GM21515 (cell line): ENCODE measurements around the gene TIFAB.

Experiments used
- ATAC-seq: cut with Tn5 transposase; IDR thresholded peaks from one replicate; pipeline ENCODE4 v1.9.1; 2021; ENCODE audit not compliant: unreplicated experiment

TIFAB gene

DNA sequence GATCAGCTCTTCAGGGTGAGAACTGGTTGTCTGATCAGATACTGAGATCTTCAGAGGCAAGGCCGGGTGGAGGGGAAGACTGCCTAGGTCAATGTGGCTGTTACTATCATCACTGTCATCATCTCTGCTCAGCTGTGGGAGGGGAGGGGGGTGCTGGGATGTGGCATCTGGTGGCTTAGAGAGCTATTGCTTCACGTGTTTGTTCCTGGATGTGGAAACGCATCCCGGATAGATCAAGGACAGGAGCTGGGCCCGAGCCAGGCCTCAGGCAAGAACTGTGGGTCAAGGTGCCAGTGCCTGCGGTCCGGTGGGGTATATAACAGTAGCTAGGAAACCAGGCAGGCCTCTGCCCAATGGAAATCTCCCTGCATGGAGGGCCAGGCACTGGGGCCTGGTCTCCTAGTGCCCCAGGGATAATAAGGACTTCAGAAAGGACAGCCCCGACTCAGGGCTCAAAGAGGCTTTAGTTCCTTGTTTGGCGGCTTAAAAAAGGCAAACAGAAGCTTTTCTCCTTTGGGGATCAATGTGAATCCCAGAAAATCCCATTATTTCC lies 30.3 kb upstream of the TIFAB start:
- ATAC-seq, result no peak

DNA sequence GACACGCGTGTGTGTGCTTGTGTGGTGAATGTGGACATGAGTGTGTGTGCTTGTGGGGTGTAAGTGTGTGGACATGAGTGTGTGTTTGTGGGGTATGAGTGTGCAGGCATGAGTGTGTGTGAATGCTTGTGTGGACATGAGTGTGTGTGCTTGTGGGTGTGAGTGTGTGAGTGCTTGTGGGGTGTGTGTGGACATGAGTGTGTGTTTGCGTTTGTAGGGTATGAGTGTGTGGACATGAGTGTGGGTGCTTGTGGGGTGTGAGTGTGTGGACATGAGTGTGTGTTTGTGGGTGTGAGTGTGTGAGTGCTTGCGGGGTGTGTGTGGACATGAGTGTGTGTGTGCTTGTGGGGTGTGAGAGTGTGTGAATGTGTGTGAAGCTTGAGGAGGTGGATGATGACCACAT lies 29.8 kb upstream of the TIFAB start:
- ATAC-seq, result no peak

- ATAC-seq, result no peak
Measured at GRCh38 chr5:135481387-135481786, 29.2 kb upstream of the TIFAB start.

GRCh38 chr5:135480511-135480910 lies 28.4 kb upstream of the TIFAB start:
- no peak for ATAC-seq

GRCh38 chr5:135478938-135479337 lies 26.8 kb upstream of the TIFAB start:
- ATAC-seq, result no peak

- ATAC-seq, result no peak
Measured at GRCh38 chr5:135477613-135478066, 25.5 kb upstream of the TIFAB start.

GRCh38 chr5:135476615-135477581 lies 24.7 kb upstream of the TIFAB start:
- ATAC-seq, result no peak

DNA sequence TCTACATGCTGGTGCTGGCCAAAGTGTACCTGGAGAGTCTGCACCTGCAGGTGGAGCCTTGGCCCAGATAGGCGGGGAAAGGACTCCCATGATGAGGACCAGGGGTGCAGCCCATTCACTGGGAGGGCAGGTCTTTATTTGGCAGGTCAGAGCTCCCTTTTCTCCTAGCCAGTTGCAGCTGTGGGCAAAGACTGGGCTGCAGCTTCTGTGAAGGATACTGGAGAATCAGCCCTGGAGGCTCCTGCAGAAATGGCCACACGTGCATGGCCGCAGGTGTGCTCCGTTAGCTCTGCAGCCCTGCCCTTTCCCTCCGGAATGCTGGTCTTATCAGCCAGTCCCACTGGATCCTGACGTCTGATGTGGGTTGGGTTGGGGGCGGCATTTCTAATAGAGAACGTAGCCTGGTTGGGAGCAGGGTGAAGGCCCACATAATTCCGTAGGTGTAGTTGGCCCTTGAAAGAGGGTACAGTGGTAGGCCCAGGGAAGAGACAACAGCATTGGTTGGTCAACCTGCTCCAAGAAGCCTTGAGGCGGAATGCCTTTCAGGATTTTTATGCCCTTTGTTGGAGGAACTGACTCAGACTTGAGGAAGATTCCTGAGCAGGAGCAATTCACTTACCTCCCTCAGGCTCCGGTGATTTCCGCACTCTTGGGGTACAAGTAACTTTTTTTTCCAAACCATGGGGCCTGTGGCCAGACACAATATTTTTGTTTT lies 22.0 kb upstream of the TIFAB start:
- no peak for ATAC-seq

DNA sequence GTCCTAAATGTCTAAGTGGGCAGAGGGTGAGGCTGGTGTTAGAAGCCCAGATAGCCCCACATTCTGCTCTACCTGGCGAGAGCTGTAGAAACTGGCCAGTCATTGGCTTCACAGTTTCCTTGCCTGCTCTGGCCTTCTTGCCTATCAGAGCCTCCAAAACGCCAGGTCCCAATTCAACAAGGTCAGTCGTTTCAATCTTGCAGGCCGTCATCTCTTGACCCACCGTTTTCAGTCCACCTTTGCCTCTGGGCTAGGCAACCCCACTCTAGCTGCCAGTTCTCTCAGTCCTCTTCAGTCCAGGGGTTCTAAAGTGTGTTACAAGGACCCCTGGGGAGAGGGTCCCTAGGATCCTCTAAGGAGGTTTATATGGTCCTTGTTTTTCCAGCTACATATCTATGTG lies 20.0 kb upstream of the TIFAB start:
- no peak for ATAC-seq

DNA sequence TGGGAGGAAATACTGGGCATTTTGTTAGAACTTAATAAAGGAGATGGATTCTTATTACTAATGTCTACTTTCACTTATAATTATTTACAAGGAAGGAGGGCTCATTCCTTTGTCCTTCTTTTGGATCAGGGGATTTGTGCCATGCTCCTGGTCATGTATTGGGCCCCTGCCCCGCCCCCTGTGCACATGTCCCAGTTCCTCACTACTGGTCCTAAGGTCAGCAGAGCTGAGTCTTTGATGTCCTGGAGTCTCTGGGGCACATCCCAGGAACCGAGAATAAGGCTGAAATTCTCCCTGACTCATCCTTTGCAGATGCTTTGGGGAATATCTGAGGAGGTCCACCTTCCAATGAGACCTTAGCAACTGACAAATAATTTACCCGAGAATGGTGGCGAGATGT lies 19.6 kb upstream of the TIFAB start:
- no peak for ATAC-seq

- no peak for ATAC-seq
Measured at GRCh38 chr5:135469911-135470310, 17.8 kb upstream of the TIFAB start.

GRCh38 chr5:135468541-135468940 lies 16.4 kb upstream of the TIFAB start:
- ATAC-seq, result no peak

- no peak for ATAC-seq
Measured at GRCh38 chr5:135467871-135468485, 15.8 kb upstream of the TIFAB start.

DNA sequence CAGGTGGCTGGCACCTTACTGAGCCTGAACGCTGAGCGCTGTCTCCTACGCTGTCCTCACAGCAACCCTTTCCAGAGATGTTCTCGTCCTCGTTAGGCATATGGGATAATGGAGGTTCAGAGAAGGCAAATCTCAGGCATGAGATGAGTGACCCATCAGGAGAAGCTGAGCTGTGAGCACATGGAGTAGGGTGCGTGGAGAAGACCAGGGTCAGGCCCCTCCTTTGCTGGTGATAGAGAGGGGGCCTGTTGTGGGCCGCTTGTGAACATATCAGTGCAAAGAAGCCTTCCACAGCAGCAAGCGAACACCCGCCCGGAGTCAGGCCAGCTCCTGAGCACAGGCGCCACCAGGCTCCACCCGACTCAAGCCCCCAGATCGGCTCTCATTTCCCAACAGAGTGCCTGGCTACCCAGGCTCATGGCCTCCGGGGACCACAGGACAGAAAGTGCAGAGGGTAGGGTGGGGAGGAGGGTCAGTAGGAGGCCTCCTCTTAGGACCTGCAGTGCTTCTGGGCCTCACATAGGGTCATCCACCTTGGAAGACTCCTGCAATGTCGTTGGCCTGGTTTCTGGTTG lies 15.0 kb upstream of the TIFAB start:
- ATAC-seq, result no peak

DNA sequence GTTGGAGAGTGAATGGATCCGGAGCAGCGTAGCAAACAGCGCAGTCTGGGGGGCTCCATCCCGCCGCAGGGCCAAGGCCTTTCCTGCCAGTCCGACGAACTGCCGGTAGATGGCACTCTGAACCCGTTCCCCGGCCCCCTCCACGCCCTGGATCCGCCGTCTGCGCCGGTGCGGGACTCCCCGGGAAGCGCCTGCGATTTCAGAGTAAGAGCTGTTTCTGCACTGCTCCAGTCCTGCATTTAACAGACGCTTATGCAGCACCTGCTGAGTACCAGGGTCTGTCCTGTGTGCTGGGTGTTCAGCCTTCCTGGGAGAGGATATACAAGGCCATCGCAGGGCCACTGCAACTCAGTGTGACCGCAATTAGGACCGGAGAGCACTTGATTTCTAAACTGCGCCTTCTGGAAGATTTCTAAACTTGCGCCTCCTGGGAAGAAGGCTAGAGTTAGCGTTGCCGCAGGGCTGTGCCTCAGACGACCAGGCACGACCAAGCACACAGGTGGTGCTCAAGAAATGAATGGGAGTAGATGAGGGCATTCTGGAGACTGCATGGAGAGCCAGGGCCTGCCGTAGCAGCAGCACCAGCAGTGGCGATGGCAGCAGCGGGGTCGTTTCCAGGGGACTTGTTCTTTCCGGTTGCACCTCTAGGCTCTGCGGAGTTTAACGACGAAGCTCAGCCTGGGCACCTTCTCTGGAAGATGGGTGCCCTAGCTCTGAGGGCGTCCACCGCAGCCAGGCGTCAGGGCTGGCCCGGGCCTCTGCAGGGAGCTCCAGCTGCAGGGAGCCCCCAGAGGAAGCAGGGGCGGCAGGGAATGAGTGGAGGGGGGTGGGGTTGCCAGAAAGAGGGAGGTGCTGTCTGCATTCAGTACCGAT lies 14.3 kb upstream of the TIFAB start:
- peak; percentile 72 for ATAC-seq

DNA sequence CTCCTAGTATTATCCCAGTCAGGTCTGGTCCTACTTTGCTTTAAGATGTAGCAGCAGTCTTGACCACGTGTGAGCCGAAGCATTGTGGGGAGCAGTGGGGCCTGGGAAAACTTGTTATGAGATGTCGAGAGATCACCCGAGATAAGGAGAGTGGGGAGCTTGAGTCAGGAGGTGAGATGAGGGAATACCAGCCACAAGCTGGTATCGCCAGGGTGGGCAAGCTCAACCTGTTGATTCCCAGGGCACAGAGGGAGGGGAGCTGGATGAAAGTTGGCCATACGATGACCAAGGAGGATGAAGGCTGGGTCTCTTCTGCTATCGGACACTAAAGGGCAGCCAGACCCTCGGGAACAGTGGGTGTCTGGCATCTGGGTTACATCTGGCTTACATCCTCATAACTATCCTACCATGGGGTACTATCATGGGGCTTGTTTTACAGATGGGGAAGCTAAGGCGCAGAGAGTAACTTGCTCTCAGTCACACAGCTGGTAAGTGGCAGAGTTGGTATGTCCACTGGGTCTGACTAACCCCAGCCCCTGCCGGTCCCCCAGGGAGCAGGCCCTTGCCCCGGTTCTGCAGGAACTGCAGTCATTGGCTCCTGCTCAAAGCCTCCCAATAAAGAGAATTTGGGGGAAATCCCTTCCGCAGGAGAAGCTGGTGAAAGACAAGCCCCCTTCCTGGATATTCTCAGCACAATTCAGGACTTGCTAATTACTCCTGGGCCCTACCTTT lies 13.4 kb upstream of the TIFAB start:
- ATAC-seq, result no peak

DNA sequence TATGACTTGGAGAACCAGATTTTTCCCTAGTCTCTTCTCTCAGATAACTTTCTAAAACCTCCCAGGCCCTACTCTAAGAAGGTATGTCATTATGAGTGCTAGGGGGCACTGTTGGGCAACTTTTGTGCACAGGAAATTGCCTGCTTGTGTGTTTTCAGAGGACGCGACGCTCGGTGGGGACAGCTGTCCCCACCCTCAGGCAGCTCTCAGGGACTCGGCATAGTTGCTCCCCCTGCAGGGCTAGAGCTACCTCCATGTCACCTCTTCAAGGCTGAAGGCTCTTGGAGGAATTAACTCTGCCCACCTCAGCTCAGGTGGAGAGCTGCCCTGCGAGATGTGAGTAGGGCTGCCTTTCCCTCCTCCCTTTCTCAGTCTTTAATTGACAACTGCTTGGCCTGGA lies 10.2 kb upstream of the TIFAB start:
- ATAC-seq, result peak; percentile 49

DNA sequence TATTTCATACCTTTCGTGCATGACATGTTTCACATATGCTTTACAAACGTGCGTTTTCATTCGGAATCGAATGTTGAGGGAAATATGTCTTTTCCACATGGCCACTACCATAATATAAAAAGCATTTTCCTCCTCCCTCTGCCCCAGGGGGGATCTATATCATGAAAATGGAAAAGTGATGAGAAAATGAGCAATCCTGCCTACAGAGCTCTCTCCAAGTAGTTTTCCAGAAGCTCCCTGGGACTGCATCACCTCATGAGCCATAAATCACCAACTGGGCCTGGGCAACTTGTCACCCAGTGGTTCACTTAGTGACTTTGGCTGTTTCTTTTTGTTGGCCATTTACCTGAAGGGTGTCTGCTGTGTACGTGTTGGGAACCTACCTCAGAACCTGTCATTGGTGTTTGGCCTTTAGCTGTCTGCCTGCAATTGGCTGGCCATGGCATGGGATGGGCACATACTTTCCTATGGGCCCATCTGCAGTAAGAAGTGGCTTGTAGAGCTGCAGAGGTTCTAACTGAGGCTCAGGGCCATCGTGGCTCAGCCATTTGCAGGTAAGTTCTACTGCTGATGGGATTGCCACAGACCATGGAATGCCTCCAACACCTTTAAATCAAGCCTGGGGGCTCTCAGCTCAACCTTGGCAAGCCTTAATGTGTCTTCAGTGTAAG lies 9.5 kb upstream of the TIFAB start:
- no peak for ATAC-seq
